NCI-H146 treated with DMSO at 0.1 percent for 48 hours (cell line): Measurements from ENCODE around the gene IL17B.

ENCODE experiments used
- DNase-seq: peaks from one replicate; lab custom pipeline; 2025; ENCODE audit not compliant: unreplicated experiment; lab: John Stamatoyannopoulos, UW

IL17B gene

GRCh38 chr5:149360272-149360671, 18.8 kb downstream of the IL17B start:
- DNase-seq: no peak

GRCh38 chr5:149358868-149359495, 20.1 kb downstream of the IL17B start:
- no peak for DNase-seq

DNA sequence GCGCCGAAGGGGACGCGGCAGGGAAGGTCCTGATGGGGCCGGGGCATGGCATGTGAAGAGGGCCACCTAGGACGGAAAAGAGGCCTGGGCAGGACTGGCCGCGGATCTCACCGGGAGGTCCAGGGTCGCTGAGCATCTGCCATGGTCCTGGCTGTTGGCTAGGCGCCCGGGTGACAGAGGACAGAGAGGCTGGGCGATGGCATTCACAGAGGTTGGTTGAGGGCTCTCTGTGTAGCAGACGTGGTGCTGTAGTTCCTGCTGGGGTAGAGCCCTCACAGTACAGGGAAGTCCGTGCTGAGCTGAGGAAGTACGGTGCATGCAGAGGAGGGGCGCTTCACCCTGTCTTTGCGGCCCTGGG, 20.8 kb downstream of the IL17B start:
- peak; percentile 11 for DNase-seq

DNA sequence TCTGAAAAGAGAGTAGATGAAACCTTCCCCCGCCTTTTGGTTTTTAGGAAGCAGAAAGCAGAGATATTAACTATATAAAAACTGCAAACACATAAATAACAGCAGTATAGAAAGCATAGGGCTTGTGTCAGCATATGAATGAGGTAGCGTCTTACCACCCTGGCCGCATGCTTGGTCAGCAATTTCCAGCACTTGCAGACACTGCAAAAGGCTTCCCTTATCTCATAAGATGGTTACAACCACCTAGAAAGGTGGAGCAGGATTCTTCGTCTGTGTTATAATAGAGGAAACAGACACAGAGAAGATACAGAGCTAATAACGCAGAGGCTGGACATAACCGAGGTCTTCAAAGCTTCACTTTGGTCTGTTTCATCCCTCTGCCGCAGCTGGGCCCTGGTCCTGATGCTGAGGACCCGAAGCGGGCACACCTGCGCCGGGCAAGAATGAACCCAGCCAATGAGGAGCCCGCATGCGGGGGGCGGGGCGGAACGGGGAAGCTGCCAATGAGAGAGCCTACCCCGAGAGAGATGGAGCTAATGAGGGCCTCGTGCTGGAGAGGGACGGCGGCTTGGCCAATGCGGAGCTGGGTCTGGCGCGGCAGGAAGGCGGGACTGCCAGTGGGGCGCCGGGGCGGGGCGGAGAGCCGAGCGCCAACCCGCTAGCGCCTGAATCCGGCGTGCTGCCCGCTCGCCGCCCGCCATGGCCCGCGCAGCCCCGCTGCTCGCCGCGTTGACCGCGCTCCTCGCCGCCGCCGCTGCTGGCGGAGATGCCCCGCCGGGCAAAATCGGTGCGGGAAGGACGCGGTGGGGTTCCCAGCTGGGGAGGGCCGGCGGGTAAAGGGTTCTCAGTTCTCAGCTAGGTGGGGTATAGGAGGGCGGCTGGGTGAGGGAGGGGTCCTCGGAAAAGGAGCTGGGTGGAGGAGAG, 21.5 kb downstream of the IL17B start, which contains the start of gene PCYOX1L:
PCYOX1L (plus strand) TSS at position 677 of the 924 bp plus-strand sequence; CDS start at position 700, 23 bp downstream.
- peak; percentile 94 for DNase-seq

GRCh38 chr5:149356391-149356790, 22.7 kb downstream of the IL17B start:
- no peak for DNase-seq

DNA sequence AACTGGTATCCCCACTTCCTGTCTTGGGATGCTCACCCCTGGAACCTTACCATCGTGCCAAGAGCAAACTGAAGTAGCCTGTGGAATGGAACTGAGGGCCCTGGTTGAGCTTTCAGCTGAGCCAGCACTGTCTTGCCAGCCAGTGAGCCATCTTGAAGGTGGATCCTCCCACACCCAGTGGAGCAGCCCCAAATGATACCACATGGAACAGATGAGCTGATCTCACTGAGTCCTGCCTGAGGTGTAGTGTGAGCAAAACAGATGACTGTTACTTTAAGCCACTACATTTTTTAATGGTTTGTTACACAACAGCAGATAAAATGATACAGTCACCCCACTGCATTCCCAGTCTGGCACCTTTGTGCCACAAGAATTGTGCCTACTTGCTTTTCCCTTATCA, 23.4 kb downstream of the IL17B start:
- no peak for DNase-seq

- no peak for DNase-seq
These were observed 25.2 kb downstream of the IL17B start for GRCh38 chr5:149353911-149354310.

DNA sequence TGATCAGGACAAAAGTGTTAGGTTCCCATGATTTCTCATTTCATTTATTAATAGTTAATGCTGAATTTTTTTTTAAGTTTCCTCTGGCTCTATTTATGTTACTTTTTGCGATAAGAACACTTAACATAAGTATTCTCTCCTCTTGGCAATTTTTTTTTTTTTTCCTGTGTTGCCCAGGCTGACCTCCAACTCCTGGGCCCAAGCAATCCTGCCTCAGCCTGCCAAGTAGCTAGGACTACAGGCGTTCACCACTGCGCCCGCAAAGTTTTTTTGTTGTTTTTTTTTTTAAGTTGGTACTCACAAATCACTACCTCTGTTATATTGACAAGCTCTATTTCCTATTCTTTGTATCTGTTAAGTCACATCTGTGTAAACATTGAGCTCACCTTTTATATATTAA, 26.9 kb downstream of the IL17B start:
- DNase-seq: no peak

- no peak for DNase-seq
These were observed 29.7 kb downstream of the IL17B start for GRCh38 chr5:149349382-149349781.

GRCh38 chr5:149348518-149348917, 30.6 kb downstream of the IL17B start:
- no peak for DNase-seq

- DNase-seq: no peak
These were observed 33.2 kb downstream of the IL17B start for GRCh38 chr5:149345892-149346222.

DNA sequence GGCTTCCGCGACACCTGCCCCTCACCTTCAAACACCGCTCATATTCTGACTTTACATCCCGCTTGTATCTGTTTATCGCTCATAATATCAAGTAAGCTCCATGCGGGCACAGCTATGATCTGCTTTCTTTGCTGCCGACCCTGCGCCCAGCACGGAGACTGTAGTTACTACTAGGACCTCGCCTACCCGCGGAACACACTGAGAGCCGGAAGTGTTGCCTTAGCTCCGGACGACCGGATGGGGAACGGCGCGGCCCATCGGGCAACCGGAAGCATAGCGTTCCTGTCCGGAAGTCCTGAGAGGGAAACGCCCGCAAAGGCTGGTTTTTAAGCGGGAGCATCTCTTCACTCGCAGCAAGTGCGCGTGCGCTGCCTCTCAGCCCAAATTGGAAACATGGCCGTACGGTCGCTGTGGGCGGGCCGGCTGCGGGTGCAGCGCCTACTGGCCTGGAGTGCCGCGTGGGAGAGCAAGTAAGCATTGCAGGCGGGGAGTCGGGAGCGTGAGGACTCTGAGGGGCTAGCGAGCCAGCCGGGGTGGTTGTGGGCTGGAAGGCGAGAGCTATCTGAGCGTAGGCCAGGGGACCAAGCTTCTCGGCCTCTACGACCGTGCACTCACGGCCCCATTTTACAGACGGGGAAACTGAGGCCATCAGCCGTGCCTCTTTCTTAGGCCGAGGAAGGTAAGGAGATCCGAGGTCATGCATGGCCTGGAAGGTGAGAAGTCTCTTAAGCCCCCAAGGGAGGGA, 33.8 kb downstream of the IL17B start, which contains the start of gene GRPEL2:
GRPEL2 (plus strand) TSS at position 353 of the 745 bp plus-strand sequence; CDS start at position 394, 41 bp downstream.
- DNase-seq: peak; percentile 86

DNA sequence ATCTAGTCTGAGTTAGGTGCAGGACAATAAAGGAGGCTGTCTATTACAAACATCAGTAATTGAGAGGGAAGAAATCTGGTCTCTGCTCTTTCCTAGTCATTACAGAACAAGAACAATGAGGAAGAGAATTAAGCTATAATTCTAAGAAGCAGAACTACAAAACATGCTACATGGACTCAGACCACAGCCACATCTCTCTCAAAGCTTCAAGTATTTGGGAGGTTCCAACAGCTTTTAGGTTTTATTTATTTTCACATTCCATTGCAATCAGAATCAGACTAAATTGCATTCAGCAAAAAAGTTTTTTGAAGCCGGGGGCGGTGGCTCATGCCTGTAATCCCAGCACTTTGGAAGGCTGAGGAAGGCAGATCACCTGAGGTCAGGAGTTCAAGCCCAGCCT, 34.9 kb downstream of the IL17B start:
- DNase-seq: no peak

GRCh38 chr5:149341876-149342275, 37.2 kb downstream of the IL17B start:
- no peak for DNase-seq

- DNase-seq: no peak
These were observed 38.2 kb downstream of the IL17B start for GRCh38 chr5:149340920-149341319.

DNA sequence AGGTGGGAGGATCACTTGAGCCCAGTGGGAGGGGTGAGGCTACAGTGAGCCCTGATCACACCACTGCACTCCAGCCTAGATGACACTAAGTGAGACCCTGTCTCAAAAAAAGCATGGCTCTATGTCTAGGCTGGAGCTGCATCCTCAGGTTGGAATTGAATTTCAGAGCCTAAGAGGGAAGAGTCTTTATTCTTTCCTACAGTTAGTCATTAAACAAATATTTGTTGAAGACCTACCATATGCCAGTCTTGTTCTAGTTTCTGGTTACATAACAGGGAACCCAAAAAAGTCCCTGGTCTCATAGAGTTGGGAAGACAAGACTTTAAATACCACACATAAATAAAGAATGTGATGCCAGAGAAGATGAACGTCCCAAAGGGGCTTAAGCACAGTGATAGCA, 40.7 kb downstream of the IL17B start:
- DNase-seq: no peak

DNA sequence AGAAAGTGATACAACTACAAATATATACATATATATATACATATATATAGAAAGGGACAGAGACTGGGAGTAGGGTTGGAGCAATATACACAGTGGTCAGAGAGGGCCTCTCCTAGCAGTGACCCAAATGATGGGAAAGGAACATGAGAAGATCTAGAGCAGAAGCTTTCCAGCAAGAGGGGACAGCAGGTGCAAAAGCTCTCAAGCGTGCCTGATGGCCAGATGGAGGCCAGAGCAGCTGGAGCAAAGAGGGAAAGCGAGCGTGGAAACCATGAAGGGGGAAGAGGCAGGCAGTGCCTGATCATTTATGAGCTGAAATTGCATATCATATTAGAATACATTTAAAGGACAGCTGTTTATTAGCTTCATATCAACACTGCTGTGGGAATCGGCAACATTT, 41.4 kb downstream of the IL17B start:
- peak; percentile 21 for DNase-seq

DNA sequence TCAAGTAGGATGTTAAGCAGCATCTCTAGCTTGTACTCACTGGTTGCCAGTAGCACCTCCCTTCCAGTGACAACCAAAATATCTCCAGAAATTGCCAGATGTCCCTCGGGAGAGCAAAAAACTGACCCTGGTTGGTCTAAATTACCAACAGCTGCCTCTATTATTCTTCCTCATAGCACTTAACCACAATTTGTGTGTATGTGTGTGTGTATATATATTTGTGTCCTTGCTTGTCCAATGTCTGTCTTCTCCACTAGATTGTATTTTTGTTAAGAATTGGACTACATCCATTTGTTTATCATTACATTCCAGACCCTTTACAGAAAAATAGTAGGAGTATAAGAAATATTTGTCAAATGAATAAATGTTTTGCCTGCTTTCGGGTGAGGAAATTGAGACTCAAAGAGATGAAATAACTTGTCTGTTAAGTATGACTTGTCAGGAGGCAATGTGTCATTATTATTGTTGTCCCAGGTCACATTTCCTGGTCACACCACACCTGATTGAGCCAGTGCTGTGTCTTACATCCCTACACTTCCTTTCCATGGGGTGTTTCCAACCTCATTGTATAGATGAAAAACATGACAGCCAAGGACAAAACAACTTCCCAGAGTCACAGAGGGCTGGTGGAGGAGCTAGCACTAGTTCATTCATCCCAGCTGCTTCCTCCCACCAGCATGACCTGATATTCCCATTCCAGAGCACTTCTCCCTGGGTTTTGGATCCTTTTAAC, 45.2 kb downstream of the IL17B start:
- DNase-seq: no peak

GRCh38 chr5:149328177-149328576, 50.9 kb downstream of the IL17B start:
- no peak for DNase-seq

- DNase-seq: peak; percentile 25
These were observed 52.5 kb downstream of the IL17B start for GRCh38 chr5:149326611-149327010.

DNA sequence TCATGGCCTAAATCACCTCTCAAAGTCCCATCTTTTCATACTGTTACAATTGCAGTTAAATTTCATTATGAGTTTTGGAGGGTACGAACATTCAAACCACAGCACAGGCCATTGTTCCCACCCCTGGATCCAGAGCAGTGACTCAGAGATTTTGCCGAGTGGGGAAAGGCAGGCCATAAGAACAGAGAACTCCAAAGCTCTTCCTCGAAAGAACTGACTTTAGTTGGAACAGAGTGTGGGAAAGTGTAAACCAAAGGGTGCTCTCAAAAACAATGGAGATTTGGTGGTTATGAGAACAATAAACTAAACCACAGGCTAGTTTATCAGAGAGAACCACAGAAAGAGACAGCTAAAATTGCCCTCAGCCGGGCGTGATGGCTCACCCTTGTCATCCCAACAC, 53.2 kb downstream of the IL17B start:
- no peak for DNase-seq
